Activated CD8-positive, alpha-beta memory T cell treated with anti-CD3 and anti-CD28 coated beads for 36 hours (primary cell): ENCODE data around the gene SIPA1L3. TPM values are rescaled to one million over a fixed set of nuclear protein-coding genes. Genes with fewer than 3 reads are reported as not detected.

Experiments used
- CTCF ChIA-PET: fragments of 350-600 bp; sonication (Branson Sonifier 250); formaldehyde crosslinking; loops from one replicate; lab custom pipeline; 2021; ENCODE audit warnings: antibody characterized with exemption; lab: Charles Lee
- POLR2A ChIA-PET: fragments of 350-600 bp; sonication (Branson Sonifier 250); formaldehyde crosslinking; loops from one replicate; lab custom pipeline; 2021; ENCODE audit warnings: antibody characterized with exemption; lab: Charles Lee
- total RNA-seq, 2 experiments: library from RNA; stranded (reverse); gene quantifications; one replicate each; pipeline ENCODE4 v1.2.3, GENCODE V29; 2021

SIPA1L3 gene
- total RNA-seq, 2 experiments from 2014 or later, result 14.0 to 15.3 TPM

- ChIA-PET CTCF (interaction anchor here (0.6 to 1.1 kb wide), 4 partner anchors 14 to 223 kb away, joined by 3 to 5 read pairs (median 3); no protein-coding TSS in a partner anchor), POLR2A (interaction anchor here (0.6 kb wide), 1 partner anchor 64 kb away, joined by 4 read pairs; the partner anchor contains the start of gene C19orf33)
Measured at GRCh38 chr19:38239816-38240215, 332.8 kb downstream of the SIPA1L3 start.

- ChIA-PET POLR2A (interaction anchor here (0.7 kb wide), 1 partner anchor 25 kb away, joined by 13 read pairs; no protein-coding TSS in a partner anchor), CTCF (interaction anchor here (0.6 to 2.4 kb wide), 21 partner anchors 9 to 1006 kb away, joined by 3 to 17 read pairs (median 5); partner anchors contain the start of genes CATSPERG, KCNK6, PPP1R14A and PSMD8)
Measured at GRCh38 chr19:38243279-38243673, 336.3 kb downstream of the SIPA1L3 start.

- POLR2A ChIA-PET, result no interaction called here
Measured at GRCh38 chr19:38245826-38246498, 339.0 kb downstream of the SIPA1L3 start.

GRCh38 chr19:38247126-38247525 is 340.1 kb downstream of the SIPA1L3 start:
- CTCF ChIA-PET, result interaction anchor here (0.6 to 1.6 kb wide), 2 partner anchors 17 to 82 kb away, joined by 3 to 5 read pairs; partner anchors contain the start of gene SPINT2
- POLR2A ChIA-PET, result no interaction called here

More at GRCh38 chr19:38245826-38246498, 339.0 kb downstream of the SIPA1L3 start:
- CTCF ChIA-PET, result interaction anchor here (1.6 to 1.7 kb wide), 2 partner anchors 18 to 90 kb away, joined by 5 to 9 read pairs; partner anchors contain the start of genes CATSPERG and SPINT2

DNA sequence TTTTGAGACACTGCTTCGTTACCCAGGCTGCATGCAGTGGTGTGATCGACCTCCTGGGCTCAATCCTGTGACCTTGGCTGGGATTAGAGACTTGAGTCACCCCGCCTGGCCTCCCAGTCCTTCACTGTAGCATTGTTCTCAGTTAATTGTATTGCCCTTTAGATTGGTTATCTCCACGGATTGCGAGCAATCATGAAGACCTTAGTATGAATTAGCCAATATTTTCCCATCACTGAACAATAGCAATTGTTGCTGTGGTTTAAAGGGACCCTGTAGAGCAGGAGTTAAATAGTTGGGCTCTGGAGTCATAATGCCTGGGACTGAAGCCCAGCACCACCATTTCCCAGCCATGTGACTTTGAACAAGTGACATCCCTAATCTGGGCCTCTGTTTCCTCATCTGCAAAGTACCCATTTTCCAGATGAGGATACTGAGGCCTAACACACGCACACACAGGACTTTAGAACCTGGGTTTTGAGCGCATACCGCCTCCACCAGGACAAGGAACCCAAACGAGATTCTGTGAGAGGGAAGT is 340.8 kb downstream of the SIPA1L3 start:
- CTCF ChIA-PET, result interaction anchor here (0.6 to 1.6 kb wide), 3 partner anchors 16 to 87 kb away, joined by 3 to 5 read pairs (median 3); partner anchors contain the start of gene SPINT2
- POLR2A ChIA-PET, result no interaction called here

DNA sequence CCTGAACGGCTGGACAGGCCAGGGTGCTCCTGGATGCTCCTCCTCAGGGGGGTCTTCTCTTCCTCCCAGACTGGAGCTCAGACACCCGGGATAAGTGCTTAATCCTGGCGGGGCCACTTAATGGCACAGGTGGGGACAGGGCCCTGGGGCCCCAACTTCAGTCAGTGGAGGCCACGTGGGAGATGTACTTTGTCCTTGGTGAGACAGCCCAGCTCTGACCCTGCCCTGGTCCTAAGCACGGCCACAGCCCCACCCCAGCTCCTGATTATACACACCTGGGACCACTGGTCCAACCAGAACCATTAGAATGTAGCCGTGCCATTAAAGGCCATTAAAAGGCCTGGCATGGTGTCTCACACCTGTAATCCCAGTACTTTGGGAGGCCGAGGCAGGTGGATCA is 341.4 kb downstream of the SIPA1L3 start:
- ChIA-PET CTCF (interaction anchor here (0.6 kb wide), 2 partner anchors 86 to 106 kb away, joined by 3 read pairs; no protein-coding TSS in a partner anchor), POLR2A (no interaction called here)

GRCh38 chr19:38250428-38250820 is 343.4 kb downstream of the SIPA1L3 start:
- ChIA-PET CTCF (interaction anchor here (0.6 kb wide), 1 partner anchor 366 kb away, joined by 3 read pairs; no protein-coding TSS in a partner anchor), POLR2A (no interaction called here)

DNA sequence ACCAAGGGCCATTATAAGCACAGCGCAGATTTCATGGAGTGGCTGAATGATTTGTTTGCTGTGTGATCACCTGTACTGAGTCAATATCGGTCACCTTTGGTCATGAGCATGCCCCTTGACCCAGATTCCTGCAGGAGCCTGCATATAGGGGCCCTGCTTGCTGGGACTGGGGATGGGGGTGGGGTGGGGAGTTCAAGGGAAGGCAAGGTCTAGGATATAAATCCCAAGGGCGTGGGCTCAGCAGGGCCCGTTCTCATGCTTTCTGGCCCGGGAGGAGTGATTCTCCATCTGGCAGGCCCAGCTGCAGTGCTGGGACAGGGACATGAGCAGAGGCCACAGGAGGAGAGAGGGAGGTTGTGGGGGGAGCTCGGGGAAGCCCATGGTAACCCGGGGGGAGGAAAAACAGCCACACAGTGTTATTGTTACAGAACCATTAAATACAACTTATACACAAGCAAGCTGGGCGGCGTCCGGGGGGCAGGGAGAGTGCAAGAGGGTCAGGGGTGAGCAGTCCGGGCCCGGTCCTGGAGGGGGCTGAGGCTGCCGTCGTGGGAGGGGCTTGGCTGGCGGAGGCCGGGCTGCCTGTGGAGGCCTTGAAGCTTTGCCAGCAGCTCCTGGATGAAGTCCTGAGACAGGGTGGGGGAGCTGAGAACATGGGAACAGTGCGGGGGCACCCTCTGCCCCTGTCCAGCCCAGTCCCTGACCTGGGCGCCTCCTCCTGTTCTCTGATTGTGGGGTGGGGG is 344.0 kb downstream of the SIPA1L3 start:
- POLR2A ChIA-PET, result no interaction called here
- CTCF ChIA-PET, result interaction anchor here (0.7 kb wide), 1 partner anchor 684 kb away, joined by 3 read pairs; no protein-coding TSS in a partner anchor

DNA sequence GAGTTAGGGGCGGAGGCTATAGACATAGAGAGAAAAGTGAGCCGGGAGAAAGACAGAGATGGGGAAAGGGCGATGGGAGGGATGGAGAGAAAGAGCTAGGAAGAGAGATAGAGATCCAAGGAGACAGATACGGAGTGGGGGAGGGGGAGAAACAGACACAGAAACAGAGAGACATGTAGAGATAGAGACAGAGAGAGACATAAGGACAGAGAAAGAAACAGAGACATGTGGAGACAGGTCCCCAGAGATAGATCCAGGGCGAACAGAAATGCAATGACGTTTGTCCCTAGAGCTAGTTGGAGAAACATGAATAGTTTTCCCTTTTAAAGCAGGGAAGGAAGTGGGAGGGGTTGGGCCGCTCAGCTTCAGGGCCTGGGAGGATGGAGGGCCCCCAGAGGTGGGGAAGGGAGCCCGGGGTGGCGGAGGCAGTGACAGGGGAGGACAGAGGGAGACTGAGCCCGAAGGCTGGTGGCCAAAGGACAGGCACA is 344.6 kb downstream of the SIPA1L3 start:
- ChIA-PET CTCF (interaction anchor here (0.7 to 1.2 kb wide), 2 partner anchors 8 to 684 kb away, joined by 3 to 4 read pairs; no protein-coding TSS in a partner anchor), POLR2A (no interaction called here)

DNA sequence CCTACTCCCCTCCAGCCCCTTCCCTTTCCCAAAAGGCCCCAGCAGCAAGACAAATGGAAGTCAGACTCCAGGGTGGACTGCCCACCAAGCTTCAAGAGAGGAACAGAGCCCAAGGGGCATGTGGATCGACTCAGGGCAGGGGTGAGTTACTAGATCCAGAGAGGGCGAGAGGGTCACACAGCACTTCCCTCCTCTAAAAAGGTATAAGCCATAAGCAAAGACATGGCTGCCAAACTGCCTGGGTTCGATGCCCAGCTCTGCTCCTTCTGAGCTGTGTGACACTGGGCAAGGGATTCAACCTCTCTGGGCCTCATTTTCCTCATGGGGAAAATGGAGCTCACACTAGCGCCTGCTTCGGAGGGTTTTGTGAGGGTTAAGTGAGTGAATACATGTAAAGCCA is 345.4 kb downstream of the SIPA1L3 start:
- POLR2A ChIA-PET, result no interaction called here
- CTCF ChIA-PET, result interaction anchor here (1.2 kb wide), 1 partner anchor 8 kb away, joined by 4 read pairs; no protein-coding TSS in a partner anchor

GRCh38 chr19:38252941-38253691 is 346.1 kb downstream of the SIPA1L3 start:
- ChIA-PET POLR2A (no interaction called here), CTCF (interaction anchor here (1.2 kb wide), 1 partner anchor 9 kb away, joined by 4 read pairs; no protein-coding TSS in a partner anchor)

- CTCF ChIA-PET, result no interaction called here
- POLR2A ChIA-PET, result no interaction called here
Measured at GRCh38 chr19:38253788-38254187, 346.8 kb downstream of the SIPA1L3 start.

GRCh38 chr19:38255383-38256014 is 348.5 kb downstream of the SIPA1L3 start:
- CTCF ChIA-PET, result interaction anchor here (0.9 to 2.8 kb wide), 3 partner anchors 12 to 113 kb away, joined by 3 to 11 read pairs (median 3); no protein-coding TSS in a partner anchor
- POLR2A ChIA-PET, result no interaction called here

Other genes starting within 250 kb of the SIPA1L3 start
- 1 to 10 TPM; 6.6 to 9.1 TPM for gene ZNF607, start 187.4 kb upstream of the SIPA1L3 start, total RNA-seq
- gene ZNF573, start 127.6 kb upstream of the SIPA1L3 start, total RNA-seq, result 10 to 100 TPM in 1 of 2 experiments, 1 to 10 TPM in 1; 7.2 to 11.7 TPM
- gene WDR87, start 614 bp upstream of the SIPA1L3 start, total RNA-seq, result not detected